Uterus (tissue), 2 donors: ENCODE measurements around the gene NDUFB8.

Source experiments
- CTCF ChIP-seq, 4 experiments: fragments of 200-600 bp in 2 of 4; fragments of 450-650 bp in 2 of 4; sonication (generic) in 2 of 4; IDR thresholded peaks; one replicate each; pipeline ENCODE4 v1.5.1; 2016 to 2019; ENCODE audit warnings: antibody characterized with exemption in 4 of 4, mild to moderate bottlenecking in 2 of 4, moderate library complexity in 1 of 4
- POLR2A ChIP-seq, 2 donors: fragments of 450-650 bp; IDR thresholded peaks; one replicate each; pipeline ENCODE4 v1.6.1; 2016; ENCODE audit warnings: antibody characterized with exemption in 2 of 2, mild to moderate bottlenecking in 1 of 2, moderate library complexity in 1 of 2

- no peak for TF ChIP-seq CTCF (IDR thresholded peaks at IDR 0.05)
- no peak for TF ChIP-seq POLR2A (IDR thresholded peaks at IDR 0.05)
These were observed 21.4 kb downstream of the NDUFB8 start for GRCh38 chr10:100508266-100508665.
